Loucy (cell line): ENCODE results near the gene HDDC2.

Experiments
- H2AFZ ChIP-seq: fragments of 200-600 bp; sonication (generic); 2 replicates; pipeline ENCODE4 v1.6.0; 2016; ENCODE audit warnings: antibody characterized with exemption, mild to moderate bottlenecking, low read length, moderate library complexity
- H3F3A ChIP-seq: fragments of 200-600 bp; 2 replicates; pipeline ENCODE4 v1.6.0; 2016; ENCODE audit warnings: antibody characterized with exemption, low read depth, mild to moderate bottlenecking
- H3K27me3 ChIP-seq: fragments of 200-600 bp; sonication (generic); 2 replicates; pipeline ENCODE4 v1.6.1; 2014; ENCODE audit warnings: low read length, mild to moderate bottlenecking; ENCODE audit not compliant: insufficient read depth, poor library complexity, severe bottlenecking
- H3K36me3 ChIP-seq: fragments of 200-600 bp; sonication (generic); 2 replicates; pipeline ENCODE4 v1.6.1; 2016; ENCODE audit warnings: low read length; ENCODE audit not compliant: insufficient read depth
- H3K4me1 ChIP-seq: fragments of 200-600 bp; sonication (generic); 2 replicates; pipeline ENCODE4 v1.5.1; 2014; ENCODE audit warnings: low read length, mild to moderate bottlenecking; ENCODE audit not compliant: insufficient read depth, poor library complexity, severe bottlenecking
- H3K4me2 ChIP-seq: fragments of 200-600 bp; sonication (generic); 2 replicates; pipeline ENCODE4 v1.6.0; 2014; ENCODE audit warnings: antibody characterized with exemption, low read length, low read depth, mild to moderate bottlenecking; ENCODE audit not compliant: poor library complexity, severe bottlenecking
- H3K4me3 ChIP-seq: fragments of 200-600 bp; sonication (generic); 2 replicates; pipeline ENCODE4 v1.5.1; 2014; ENCODE audit warnings: low read length, mild to moderate bottlenecking, mixed read lengths; ENCODE audit not compliant: poor library complexity, severe bottlenecking
- H3K79me2 ChIP-seq: fragments of 200-600 bp; sonication (generic); 2 replicates; pipeline ENCODE4 v1.6.1; 2014; ENCODE audit warnings: low read length; ENCODE audit not compliant: insufficient read depth
- H3K9ac ChIP-seq: fragments of 200-600 bp; sonication (generic); 2 replicates; pipeline ENCODE4 v1.6.0; 2014; ENCODE audit warnings: mild to moderate bottlenecking, low read depth, low read length, moderate library complexity; ENCODE audit not compliant: poor library complexity, severe bottlenecking
- H3K9me2 ChIP-seq: fragments of 200-600 bp; sonication (generic); replicated peaks from 2 replicates; pipeline ENCODE4 v1.6.1; 2016; ENCODE audit warnings: low read depth, low read length, mixed read lengths
- H3K9me3 ChIP-seq: fragments of 200-600 bp; sonication (generic); 2 replicates; pipeline ENCODE4 v1.6.1; 2014; ENCODE audit warnings: mild to moderate bottlenecking, antibody characterized with exemption, low read length, low read depth; ENCODE audit not compliant: insufficient read depth
- H4K20me1 ChIP-seq: fragments of 200-600 bp; sonication (generic); 2 replicates; pipeline ENCODE4 v1.6.0; 2014; ENCODE audit warnings: antibody characterized with exemption, low read length, mild to moderate bottlenecking; ENCODE audit not compliant: insufficient read depth, poor library complexity, severe bottlenecking
- CTCF ChIP-seq: fragments of 200-600 bp; sonication (generic); conservative IDR thresholded peaks from 2 replicates; pipeline ENCODE4 v1.5.1; 2014; ENCODE audit warnings: mild to moderate bottlenecking, antibody characterized with exemption, low read length
- EZH2phosphoT487 ChIP-seq: fragments of 200-600 bp; IDR thresholded peaks from 2 replicates; pipeline ENCODE4 v1.6.1; 2018; ENCODE audit warnings: antibody characterized with exemption, mild to moderate bottlenecking, moderate library complexity, borderline replicate concordance

HDDC2 gene

GRCh38 chr6:125300992-125301434, 754 bp downstream of the HDDC2 start:
- Histone ChIP-seq H4K20me1 (no peaks in the 10 kb centered on the region), H3K4me2 (peak overlapping the region; percentile 65), H3K36me3 (no peaks in the 10 kb centered on the region), H3K79me2 (peaks cover 14% of the 10 kb centered on the region), H3K4me1 (no peaks in the 10 kb centered on the region), H3K4me3 (peak overlapping the region; percentile 71), H3K9me2 (no peaks in the 10 kb centered on the region), H2AFZ (peak overlapping the region; percentile 82), H3K9me3 (no peaks in the 10 kb centered on the region), H3K27me3 (peaks cover 26% of the 10 kb centered on the region), H3K9ac (peak overlapping the region; percentile 76), H3F3A (no peaks in the 10 kb centered on the region)
- TF ChIP-seq CTCF (no peak), EZH2phosphoT487 (no peak)

GRCh38 chr6:125299257-125299656, 2.5 kb downstream of the HDDC2 start:
- H3K79me2 ChIP-seq: peaks cover 18% of the 10 kb centered on the region
- no peaks in the 10 kb centered on the region for H4K20me1 ChIP-seq
- H3K27me3 ChIP-seq: peaks cover 8% of the 10 kb centered on the region
- no peaks in the 10 kb centered on the region for H3K36me3 ChIP-seq
- no peaks in the 10 kb centered on the region for H3K9me2 ChIP-seq
- no peaks in the 10 kb centered on the region for H3F3A ChIP-seq
- no peak for TF ChIP-seq CTCF
- TF ChIP-seq EZH2phosphoT487: no peak
- peak overlapping the region; percentile 65 for H3K4me2 ChIP-seq
- no peaks in the 10 kb centered on the region for H3K9me3 ChIP-seq
- no peak overlapping the region for H2AFZ ChIP-seq
- no peaks in the 10 kb centered on the region for H3K4me1 ChIP-seq
- H3K4me3 ChIP-seq: peak overlapping the region; percentile 71
- H3K9ac ChIP-seq: no peak overlapping the region

GRCh38 chr6:125296471-125296870, 5.3 kb downstream of the HDDC2 start:
- Histone ChIP-seq H3K9me3 (no peaks in the 10 kb centered on the region), H3K4me3 (no peak overlapping the region), H3K9me2 (no peaks in the 10 kb centered on the region), H3K27me3 (no peaks in the 10 kb centered on the region), H3K36me3 (no peaks in the 10 kb centered on the region; the same call in 1 of the 2 replicates), H3K4me1 (no peaks in the 10 kb centered on the region), H4K20me1 (no peaks in the 10 kb centered on the region), H3K4me2 (no peak overlapping the region), H3K9ac (no peak overlapping the region), H2AFZ (no peak overlapping the region), H3K79me2 (peaks cover 18% of the 10 kb centered on the region), H3F3A (no peaks in the 10 kb centered on the region)
- TF ChIP-seq CTCF (no peak), EZH2phosphoT487 (no peak)
